Measurements from ENCODE around the gene TRIP13. TPM values are rescaled to one million over a fixed set of nuclear protein-coding genes. Genes with fewer than 3 reads are reported as not detected.

The TRIP13 gene
- total RNA-seq, 1 experiment from 2014 or later: 45.9 TPM

DNA sequence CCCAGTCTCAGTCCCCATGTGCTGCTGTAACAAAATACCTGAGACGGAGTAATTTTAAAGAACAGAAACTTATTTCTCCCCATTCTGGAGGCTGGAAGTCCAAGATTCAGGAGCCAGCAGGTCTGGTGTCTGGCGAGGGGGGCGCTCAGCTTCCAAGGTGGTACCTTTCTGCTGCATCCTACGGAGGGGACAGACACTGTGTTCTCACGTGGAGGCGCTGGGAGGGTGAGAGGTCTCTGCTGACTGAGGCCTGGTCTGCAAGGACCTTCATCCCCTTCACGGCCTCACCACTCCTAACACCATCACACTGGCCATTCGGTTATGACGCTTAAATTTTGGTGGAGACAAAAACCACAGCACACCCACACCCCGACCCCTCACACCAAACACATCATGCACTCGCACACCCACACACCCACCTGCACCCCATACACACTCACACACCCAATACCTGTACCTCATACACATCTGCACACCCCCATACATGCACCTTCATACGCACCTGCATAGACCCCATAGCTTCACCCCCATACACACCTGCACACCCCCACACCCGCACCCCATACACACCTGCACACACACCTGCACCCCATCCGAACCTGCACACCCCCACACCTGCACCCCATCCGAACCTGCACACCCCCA lies 32.1 kb upstream of the TRIP13 start:
- Histone ChIP-seq H3K27me3 (ENCODE audit: control insufficient read depth, insufficient read depth, low read length) (no peaks in the 10 kb centered on the region), H3K27ac (ENCODE audit: low read length) (no peak overlapping the region), H3K9me3 (ENCODE audit: control insufficient read depth, insufficient read depth, low read depth, low read length) (no peaks in the 10 kb centered on the region), H3K4me3 (ENCODE audit: low read depth in 2 of 2, low read length in 2 of 2) (no peak overlapping the region), H3K4me1 (ENCODE audit: control insufficient read depth, insufficient read depth, low read length) (no peaks in the 10 kb centered on the region), H3K36me3 (ENCODE audit: control insufficient read depth, insufficient read depth, low read length) (no peaks in the 10 kb centered on the region)
- no peak for TF ChIP-seq SIN3A (IDR thresholded peaks at IDR 0.05; ENCODE audit: borderline replicate concordance, insufficient read depth, low read depth, low read length)
- no peak for TF ChIP-seq TCF7L2 (IDR thresholded peaks at IDR 0.05; ENCODE audit: low read depth, low read length)
- TF ChIP-seq POLR2AphosphoS5 (IDR thresholded peaks at IDR 0.05; ENCODE audit: low read depth, low read length): no peak
- TF ChIP-seq, protein P1, sequence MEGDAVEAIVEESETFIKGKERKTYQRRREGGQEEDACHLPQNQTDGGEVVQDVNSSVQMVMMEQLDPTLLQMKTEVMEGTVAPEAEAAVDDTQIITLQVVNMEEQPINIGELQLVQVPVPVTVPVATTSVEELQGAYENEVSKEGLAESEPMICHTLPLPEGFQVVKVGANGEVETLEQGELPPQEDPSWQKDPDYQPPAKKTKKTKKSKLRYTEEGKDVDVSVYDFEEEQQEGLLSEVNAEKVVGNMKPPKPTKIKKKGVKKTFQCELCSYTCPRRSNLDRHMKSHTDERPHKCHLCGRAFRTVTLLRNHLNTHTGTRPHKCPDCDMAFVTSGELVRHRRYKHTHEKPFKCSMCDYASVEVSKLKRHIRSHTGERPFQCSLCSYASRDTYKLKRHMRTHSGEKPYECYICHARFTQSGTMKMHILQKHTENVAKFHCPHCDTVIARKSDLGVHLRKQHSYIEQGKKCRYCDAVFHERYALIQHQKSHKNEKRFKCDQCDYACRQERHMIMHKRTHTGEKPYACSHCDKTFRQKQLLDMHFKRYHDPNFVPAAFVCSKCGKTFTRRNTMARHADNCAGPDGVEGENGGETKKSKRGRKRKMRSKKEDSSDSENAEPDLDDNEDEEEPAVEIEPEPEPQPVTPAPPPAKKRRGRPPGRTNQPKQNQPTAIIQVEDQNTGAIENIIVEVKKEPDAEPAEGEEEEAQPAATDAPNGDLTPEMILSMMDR (IDR thresholded peaks at IDR 0.05): no peak
- BruUV-seq (replicated peaks): no TSS peak
- intact Hi-C loops (cut with micrococcal nuclease; ENCODE audit: unreplicated experiment): no loop called here
- DNase-seq (ENCODE audit: low read depth, low spot score) (no peak), ATAC-seq (no peak)
- ChIA-PET CTCF (no interaction called here), POLR2A (no interaction called here)
- in situ Hi-C loops (cut with HindIII; ENCODE audit: low pct_unique_long_range_greater_than_20kb, low sequenced_read_pairs): no loop called here

- H3K9me3 ChIP-seq (ENCODE audit: control insufficient read depth, insufficient read depth, low read depth, low read length): no peaks in the 10 kb centered on the region
- ChIA-PET POLR2A (no interaction called here), CTCF (no interaction called here)
- BruUV-seq (replicated peaks): no TSS peak
- no peaks in the 10 kb centered on the region for H3K27me3 ChIP-seq (ENCODE audit: control insufficient read depth, insufficient read depth, low read length)
- no peaks in the 10 kb centered on the region for H3K36me3 ChIP-seq (ENCODE audit: control insufficient read depth, insufficient read depth, low read length)
- intact Hi-C loops (cut with micrococcal nuclease; ENCODE audit: unreplicated experiment): no loop called here
- H3K27ac ChIP-seq (ENCODE audit: low read length): no peak overlapping the region
- H3K4me1 ChIP-seq (ENCODE audit: control insufficient read depth, insufficient read depth, low read length): no peaks in the 10 kb centered on the region
- no peak for DNase-seq (ENCODE audit: low read depth, low spot score)
- no peak; the same call in 1 of the 2 replicates for TF ChIP-seq POLR2AphosphoS5 (IDR thresholded peaks at IDR 0.05; ENCODE audit: low read depth, low read length)
- TF ChIP-seq SIN3A (IDR thresholded peaks at IDR 0.05; ENCODE audit: borderline replicate concordance, insufficient read depth, low read depth, low read length): no peak
- TF ChIP-seq TCF7L2 (IDR thresholded peaks at IDR 0.05; ENCODE audit: low read depth, low read length): no peak
- TF ChIP-seq REST (IDR thresholded peaks at IDR 0.05; ENCODE audit: insufficient read depth in 1 of 2, low read depth in 2 of 2, low read length in 1 of 2): no peak
- TF ChIP-seq, protein P1 (IDR thresholded peaks at IDR 0.05): no peak
- ATAC-seq: peak; percentile 33
- in situ Hi-C loops (cut with HindIII; ENCODE audit: low pct_unique_long_range_greater_than_20kb, low sequenced_read_pairs): no loop called here
- no peak overlapping the region for H3K4me3 ChIP-seq (ENCODE audit: low read depth in 2 of 2, low read length in 2 of 2)
These were observed 31.0 kb upstream of the TRIP13 start for GRCh38 chr5:861442-862366.

Data from Panc1 (cell line).